Measurements from ENCODE around the gene IGSF9B.

Gene IGSF9B

GRCh38 chr11:133920109-133920990 lies 36.4 kb downstream of the IGSF9B start:
- TF ChIP-seq, protein P1, sequence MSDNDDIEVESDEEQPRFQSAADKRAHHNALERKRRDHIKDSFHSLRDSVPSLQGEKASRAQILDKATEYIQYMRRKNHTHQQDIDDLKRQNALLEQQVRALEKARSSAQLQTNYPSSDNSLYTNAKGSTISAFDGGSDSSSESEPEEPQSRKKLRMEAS (IDR thresholded peaks at IDR 0.05): no peak
- no peak for TF ChIP-seq RAD21 (IDR thresholded peaks at IDR 0.05; ENCODE audit: low read depth)
- TF ChIP-seq TAF1 (IDR thresholded peaks at IDR 0.05; ENCODE audit: low read depth): no peak
- TF ChIP-seq REST (IDR thresholded peaks at IDR 0.05; ENCODE audit: low read depth): no peak

DNA sequence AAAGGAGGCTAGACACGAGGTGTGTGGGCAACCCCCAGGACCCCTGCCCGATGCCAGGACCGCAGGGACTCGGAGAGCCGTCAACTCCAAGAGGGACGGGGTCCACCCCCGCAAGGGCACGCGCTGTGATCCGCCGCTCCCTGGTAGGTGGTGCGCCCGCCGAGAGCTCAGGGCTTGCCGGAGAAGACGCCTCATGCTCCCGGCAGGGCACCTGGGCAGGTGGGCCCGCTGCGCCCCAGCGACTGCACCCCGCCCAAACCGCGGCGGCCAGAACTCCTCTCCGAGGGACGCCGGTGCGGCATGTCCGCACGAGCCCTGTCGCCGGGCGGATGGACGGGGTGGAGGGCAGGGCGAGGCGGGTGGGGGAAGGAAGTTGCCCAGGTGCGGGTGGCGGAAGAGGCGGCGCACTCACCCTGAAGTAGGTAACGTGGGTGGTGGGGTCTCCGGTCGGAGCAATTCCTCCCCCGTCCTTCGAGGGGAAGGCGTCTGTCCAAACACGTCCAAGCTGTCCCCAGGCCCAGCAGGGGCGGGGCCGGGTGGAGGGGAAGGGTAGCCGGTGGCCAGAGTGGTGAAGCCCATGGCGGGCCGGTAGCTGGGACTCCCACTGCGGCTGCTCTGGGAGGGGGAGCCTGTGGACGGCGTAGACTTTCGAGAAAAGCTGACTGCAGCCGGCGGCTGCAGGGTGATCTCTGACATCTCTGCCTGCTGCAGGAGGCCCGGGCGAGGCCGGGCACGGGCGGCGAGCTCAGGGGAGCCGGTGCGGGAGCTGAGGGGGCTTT lies 37.2 kb downstream of the IGSF9B start:
- TF ChIP-seq TAF1 (IDR thresholded peaks at IDR 0.05; ENCODE audit: low read depth): no peak
- no peak for TF ChIP-seq NFIC (IDR thresholded peaks at IDR 0.05)
- no peak for TF ChIP-seq TEAD4 (IDR thresholded peaks at IDR 0.05)
- TF ChIP-seq EGR1 (IDR thresholded peaks at IDR 0.05): no peak
- no peak for TF ChIP-seq EP300 (IDR thresholded peaks at IDR 0.05; ENCODE audit: borderline replicate concordance)
- TF ChIP-seq REST (IDR thresholded peaks at IDR 0.05; ENCODE audit: low read depth): no peak
- TF ChIP-seq ZBTB7A (IDR thresholded peaks at IDR 0.05; ENCODE audit: low read depth): no peak
- no peak for TF ChIP-seq TCF12 (IDR thresholded peaks at IDR 0.05; ENCODE audit: low read depth)
- no peak for TF ChIP-seq CREB1 (IDR thresholded peaks at IDR 0.05; ENCODE audit: low read depth)
- TF ChIP-seq, protein P1 (IDR thresholded peaks at IDR 0.05): no peak
- TF ChIP-seq CEBPB (IDR thresholded peaks at IDR 0.05): no peak
- TF ChIP-seq YY1 (IDR thresholded peaks at IDR 0.05; ENCODE audit: low read depth): no peak
- TF ChIP-seq USF1 (IDR thresholded peaks at IDR 0.05): no peak
- no peak for TF ChIP-seq RAD21 (IDR thresholded peaks at IDR 0.05; ENCODE audit: low read depth)
- no peak for TF ChIP-seq FOXM1 (IDR thresholded peaks at IDR 0.05; ENCODE audit: borderline replicate concordance, low read depth)

GRCh38 chr11:133918608-133919260 lies 38.0 kb downstream of the IGSF9B start:
- TF ChIP-seq CEBPB (IDR thresholded peaks at IDR 0.05): no peak
- no peak for TF ChIP-seq TCF12 (IDR thresholded peaks at IDR 0.05; ENCODE audit: low read depth)
- TF ChIP-seq RAD21 (IDR thresholded peaks at IDR 0.05; ENCODE audit: low read depth): no peak
- no peak for TF ChIP-seq CREB1 (IDR thresholded peaks at IDR 0.05; ENCODE audit: low read depth)
- TF ChIP-seq REST (IDR thresholded peaks at IDR 0.05; ENCODE audit: low read depth): no peak
- TF ChIP-seq, protein P1 (IDR thresholded peaks at IDR 0.05): no peak
- TF ChIP-seq FOXM1 (IDR thresholded peaks at IDR 0.05; ENCODE audit: borderline replicate concordance, low read depth): no peak
- no peak for TF ChIP-seq ZBTB7A (IDR thresholded peaks at IDR 0.05; ENCODE audit: low read depth)
- TF ChIP-seq EP300 (IDR thresholded peaks at IDR 0.05; ENCODE audit: borderline replicate concordance): no peak
- TF ChIP-seq NFIC (IDR thresholded peaks at IDR 0.05): no peak
- no peak for TF ChIP-seq TAF1 (IDR thresholded peaks at IDR 0.05; ENCODE audit: low read depth)
- TF ChIP-seq USF1 (IDR thresholded peaks at IDR 0.05): no peak
- no peak for TF ChIP-seq TEAD4 (IDR thresholded peaks at IDR 0.05)
- TF ChIP-seq EGR1 (IDR thresholded peaks at IDR 0.05): no peak
- no peak for TF ChIP-seq YY1 (IDR thresholded peaks at IDR 0.05; ENCODE audit: low read depth)

Data from Ishikawa (cell line).